ENCODE measurements around the gene PDZD7. TPM values are rescaled to one million over a fixed set of nuclear protein-coding genes. Genes with fewer than 3 reads are reported as not detected.

The PDZD7 gene
- total RNA-seq, 1 experiment from 2014 or later = 2.3 TPM

GRCh38 chr10:100960251-100960650 lies 70.7 kb downstream of the PDZD7 start:
- Histone ChIP-seq H3K36me3 (replicated peaks; ENCODE audit: control insufficient read depth, insufficient read depth, low read length) (no peaks in the 10 kb centered on the region; the same call in none of the 2 replicates), H3K27me3 (ENCODE audit: control insufficient read depth, insufficient read depth, low read length) (no peaks in the 10 kb centered on the region), H3K4me3 (ENCODE audit: insufficient read depth, low read depth, low read length) (no peak overlapping the region)
- no peak for DNase-seq

Other genes with a start within 250 kb of the PDZD7 start
- 11.1 and 16.3 TPM in 2 replicates for gene SLF2, start 118.2 kb downstream of the PDZD7 start, total RNA-seq (2014; rRNA removed; shearing (Covaris generic))
- 3.4 and 8.2 TPM in 2 replicates for gene SEMA4G, start 61.6 kb downstream of the PDZD7 start, total RNA-seq (2014; rRNA removed; shearing (Covaris generic))
- gene MRPL43, start 43.6 kb downstream of the PDZD7 start, total RNA-seq (2014; rRNA removed; shearing (Covaris generic)) = 106 and 107 TPM in 2 replicates
- 16.0 and 19.2 TPM in 2 replicates for gene TWNK, start 43.6 kb downstream of the PDZD7 start, total RNA-seq (2014; rRNA removed; shearing (Covaris generic))
- gene LZTS2, start 31.3 kb downstream of the PDZD7 start, total RNA-seq (2014; rRNA removed; shearing (Covaris generic)) = 107 and 108 TPM in 2 replicates
- 4.1 and 5.6 TPM in 2 replicates for gene SFXN3, start 105 bp upstream of the PDZD7 start, total RNA-seq (2014; rRNA removed; shearing (Covaris generic))
- 11.9 and 22.0 TPM in 2 replicates for gene KAZALD1, start 30.9 kb upstream of the PDZD7 start, total RNA-seq (2014; rRNA removed; shearing (Covaris generic))
- gene TLX1, start 100.2 kb upstream of the PDZD7 start, total RNA-seq (2014; rRNA removed; shearing (Covaris generic)) = 0.11 TPM in 1 of 2 replicates, not detected in the other
- gene LBX1, start 198.3 kb upstream of the PDZD7 start, total RNA-seq (2014; rRNA removed; shearing (Covaris generic)) = not detected in 2 replicates

Measured in H7 (cell line).